HepG2 (cell line): ENCODE data around the gene CA9. TPM values are rescaled to one million over a fixed set of nuclear protein-coding genes. Genes with fewer than 3 reads are reported as not detected.
A peak's percentile ranks its signal among the peaks of the same experiment; 100 is the strongest.

Experiments
- BCL6 ChIP-seq: IDR thresholded peaks from 2 replicates; pipeline ENCODE4 v1.6.1; 2016; ENCODE audit warnings: missing genetic modification reagents, missing compliant biosample characterization
- CENPT ChIP-seq: sonication (generic); formaldehyde crosslinking; IDR thresholded peaks from 2 replicates; pipeline ENCODE4 v1.8.0; 2022; ENCODE audit warnings: low read depth, mild to moderate bottlenecking, moderate library complexity, missing genetic modification reagents
- CHD4 ChIP-seq: fragments of 200-600 bp; sonication (generic); IDR thresholded peaks from 2 replicates; pipeline ENCODE4 v1.7.0; 2017; ENCODE audit warnings: mild to moderate bottlenecking, low read length, borderline replicate concordance
- CTCF ChIP-seq: sonication (generic); formaldehyde crosslinking; IDR thresholded peaks from 2 replicates; pipeline ENCODE4 v1.5.0; 2020; ENCODE audit warnings: mild to moderate bottlenecking, missing genetic modification reagents, moderate library complexity
- DMAP1 ChIP-seq: IDR thresholded peaks from 2 replicates; pipeline ENCODE4 v1.6.1; 2016
- DNMT1 ChIP-seq: sonication (generic); formaldehyde crosslinking; IDR thresholded peaks from 2 replicates; pipeline ENCODE4 v1.5.1; 2020; ENCODE audit warnings: mild to moderate bottlenecking, missing genetic modification reagents
- ETS1 ChIP-seq: sonication (generic); formaldehyde crosslinking; IDR thresholded peaks from 2 replicates; pipeline ENCODE4 v1.4.0; 2020; ENCODE audit warnings: missing genetic modification reagents
- FOXO1 ChIP-seq: sonication (generic); formaldehyde crosslinking; IDR thresholded peaks from 2 replicates; pipeline ENCODE4 v1.4.0; 2020; ENCODE audit warnings: missing genetic modification reagents
- GATAD1 ChIP-seq: IDR thresholded peaks from 2 replicates; pipeline ENCODE4 v1.6.1; 2016; ENCODE audit warnings: missing genetic modification reagents, missing compliant biosample characterization
- JARID2 ChIP-seq: sonication (generic); formaldehyde crosslinking; IDR thresholded peaks from 2 replicates; pipeline ENCODE4 v1.8.1; 2023; ENCODE audit warnings: missing genetic modification reagents, inconsistent platforms; ENCODE audit not compliant: insufficient replicate concordance
- KAT2B ChIP-seq: fragments of 150-350 bp; IDR thresholded peaks from 2 replicates; pipeline ENCODE4 v1.6.1; 2014; ENCODE audit warnings: low read depth, low read length, borderline replicate concordance
- KDM3A ChIP-seq: IDR thresholded peaks from 2 replicates; pipeline ENCODE4 v1.6.1; 2018; ENCODE audit warnings: low read depth, missing compliant biosample characterization
- MED1 ChIP-seq: sonication (generic); formaldehyde crosslinking; IDR thresholded peaks from 2 replicates; pipeline ENCODE4 v1.4.0; 2020; ENCODE audit warnings: missing genetic modification reagents
- PATZ1 ChIP-seq: sonication (generic); formaldehyde crosslinking; IDR thresholded peaks from 2 replicates; pipeline ENCODE4 v1.4.0; 2020; ENCODE audit warnings: missing genetic modification reagents
- TOPORS ChIP-seq: sonication (generic); formaldehyde crosslinking; IDR thresholded peaks from 2 replicates; pipeline ENCODE4 v1.8.0; 2023; ENCODE audit warnings: mild to moderate bottlenecking, missing genetic modification reagents
- ZNF232 ChIP-seq: sonication (generic); formaldehyde crosslinking; IDR thresholded peaks from 2 replicates; pipeline ENCODE4 v1.4.0; 2020; ENCODE audit warnings: missing genetic modification reagents, borderline replicate concordance
- ZNF256 ChIP-seq: sonication (generic); formaldehyde crosslinking; conservative IDR thresholded peaks from 2 replicates; pipeline ENCODE4 v1.4.0; 2020; ENCODE audit warnings: missing genetic modification reagents
- ZNF354B ChIP-seq: sonication (generic); formaldehyde crosslinking; IDR thresholded peaks from 2 replicates; pipeline ENCODE4 v1.8.0; 2022; ENCODE audit warnings: mild to moderate bottlenecking, missing genetic modification reagents
- ZNF432 ChIP-seq: sonication (generic); formaldehyde crosslinking; IDR thresholded peaks from 2 replicates; pipeline ENCODE4 v1.5.0; 2020; ENCODE audit warnings: missing genetic modification reagents, mild to moderate bottlenecking, borderline replicate concordance
- ZNF484 ChIP-seq: sonication (generic); formaldehyde crosslinking; IDR thresholded peaks from 2 replicates; pipeline ENCODE4 v1.5.1; 2020; ENCODE audit warnings: mild to moderate bottlenecking, low read depth, missing genetic modification reagents, borderline replicate concordance
- ZNF503 ChIP-seq: sonication (generic); formaldehyde crosslinking; IDR thresholded peaks from 2 replicates; pipeline ENCODE4 v1.4.0; 2020; ENCODE audit warnings: missing genetic modification reagents
- ZNF543 ChIP-seq: sonication (generic); formaldehyde crosslinking; IDR thresholded peaks from 2 replicates; pipeline ENCODE4 v1.4.0; 2020; ENCODE audit warnings: mild to moderate bottlenecking, missing genetic modification reagents
- ZSCAN31 ChIP-seq: sonication (generic); formaldehyde crosslinking; IDR thresholded peaks from 2 replicates; pipeline ENCODE4 v1.5.0; 2020; ENCODE audit warnings: low read depth, mild to moderate bottlenecking, missing genetic modification reagents
- polyA plus RNA-seq, 8 experiments: library from polyadenylated mRNA; depleted of rRNA in 3 of 8; stranded (reverse) in 7 of 8; unstranded in 1 of 8; fragments of >200 nt; fragmentation: Illumina TruSeq in 4 of 8; extraction: Trizol in 4 of 8; gene quantifications; 2 replicates each; pipeline versions ENCODE4 v1.2.1 to v1.2.3, GENCODE V29; 2011 to 2016; ENCODE audit warnings: low read depth in 4 of 8, missing spikeins in 1 of 8, mixed read lengths in 1 of 8; ENCODE audit not compliant: insufficient read depth in 1 of 8
- total RNA-seq, 5 experiments: library from RNA; depleted of rRNA; stranded (reverse); fragments of >200 nt; fragmentation: Illumina TruSeq; extraction: Trizol; gene quantifications; 2 replicates each; pipeline ENCODE4 v1.2.3, GENCODE V29; 2016; ENCODE audit warnings: low read depth in 1 of 5

CA9 gene
- total and polyA plus RNA-seq, 2 of the 13 experiments (the other 11 are each of a cell fraction or from before 2014, with no cell fraction given): 0.13 to 152 TPM

- peak; percentile 98 for TF ChIP-seq CTCF (CRISPR knock-in tag)
- TF ChIP-seq PATZ1 (CRISPR knock-in tag): peak; percentile 61
- 0 out of 2 replicates have a peak, but pooled peaks have one; percentile 32 for TF ChIP-seq DNMT1 (CRISPR knock-in tag)
- TF ChIP-seq ZNF432 (CRISPR knock-in tag): no peak
- peak; percentile 31; the same call in 1 of the 2 replicates for TF ChIP-seq BCL6
- peak; percentile 53 for TF ChIP-seq MED1 (CRISPR knock-in tag)
- peak; percentile 18; the same call in 1 of the 2 replicates for TF ChIP-seq DMAP1 (CRISPR knock-in tag)
- no peak for TF ChIP-seq CHD4
- peak; percentile 67 for TF ChIP-seq GATAD1 (CRISPR knock-in tag)
- TF ChIP-seq ZNF503 (CRISPR knock-in tag): peak; percentile 77; the same call in 1 of the 2 replicates
- no peak for TF ChIP-seq ZNF484 (CRISPR knock-in tag)
- no peak for TF ChIP-seq ZNF354B (CRISPR knock-in tag)
- no peak for TF ChIP-seq ZNF256 (CRISPR knock-in tag)
- no peak for TF ChIP-seq FOXO1 (CRISPR knock-in tag)
- TF ChIP-seq ZSCAN31 (CRISPR knock-in tag): peak; percentile 44; the same call in 1 of the 2 replicates
- TF ChIP-seq KAT2B: no peak
- TF ChIP-seq ZNF232 (CRISPR knock-in tag): peak; percentile 59; the same call in 1 of the 2 replicates
- TF ChIP-seq ETS1 (CRISPR knock-in tag): no peak
- 0 out of 2 replicates have a peak, but pooled peaks have one; percentile 72 for TF ChIP-seq CENPT (CRISPR knock-in tag)
- no peak for TF ChIP-seq ZNF543
- TF ChIP-seq TOPORS: no peak
- peak; percentile 49 for TF ChIP-seq JARID2
- peak; percentile 89 for TF ChIP-seq KDM3A (CRISPR knock-in tag)
These were observed 27.0 kb upstream of the CA9 start (continued) for GRCh38 chr9:35646533-35647265.
